Epithelial cell of esophagus (primary cell): ENCODE results near the gene RPA3.

Experiments
- DNase-seq: peaks from one replicate; pipeline ENCODE4 v3.0.0; 2010; ENCODE audit warnings: low read depth
- H3K4me3 ChIP-seq: 2 replicates; pipeline ENCODE4 v1.5.1; 2011; ENCODE audit warnings: mild to moderate bottlenecking, low read length, control low read depth
- CTCF ChIP-seq: IDR thresholded peaks from 2 replicates; pipeline ENCODE4 v1.5.1; 2011; ENCODE audit warnings: low read depth, mild to moderate bottlenecking, low read length, control low read depth, inconsistent platforms; ENCODE audit not compliant: insufficient read depth; ENCODE audit errors: missing control alignments

Gene RPA3

DNA sequence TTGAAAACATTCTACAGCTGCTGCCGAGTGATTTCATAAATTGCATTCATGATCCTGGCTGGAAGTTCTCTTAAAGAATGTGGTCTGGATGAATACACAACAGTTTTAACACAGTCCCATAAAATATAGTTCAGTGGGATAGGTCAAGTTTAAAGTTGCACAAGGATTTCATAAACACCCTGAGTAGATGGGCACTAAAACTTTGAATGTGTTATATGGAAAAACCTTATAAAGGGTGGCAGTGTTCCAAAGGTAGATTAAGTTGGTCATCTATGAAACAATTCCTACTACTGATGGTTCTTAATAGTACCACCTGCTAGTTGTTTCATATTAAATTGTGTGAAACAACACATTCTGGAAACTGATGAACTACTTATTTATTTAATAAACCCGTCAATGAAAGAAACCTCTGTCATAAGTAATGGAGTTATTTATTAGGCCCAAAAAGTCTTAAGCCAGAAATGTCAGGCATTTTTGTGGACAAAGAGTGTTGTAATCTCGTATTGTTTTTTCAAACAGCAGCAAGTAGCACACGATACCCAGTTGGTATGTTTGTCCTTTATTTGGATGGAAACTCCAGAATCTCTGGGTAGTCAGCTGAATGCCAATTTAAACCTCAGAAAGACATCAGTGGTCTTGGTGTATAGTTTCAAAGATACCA lies 14.3 kb upstream of the RPA3 start:
- no peak for DNase-seq
- no peak for TF ChIP-seq CTCF
- no peak overlapping the region for H3K4me3 ChIP-seq

DNA sequence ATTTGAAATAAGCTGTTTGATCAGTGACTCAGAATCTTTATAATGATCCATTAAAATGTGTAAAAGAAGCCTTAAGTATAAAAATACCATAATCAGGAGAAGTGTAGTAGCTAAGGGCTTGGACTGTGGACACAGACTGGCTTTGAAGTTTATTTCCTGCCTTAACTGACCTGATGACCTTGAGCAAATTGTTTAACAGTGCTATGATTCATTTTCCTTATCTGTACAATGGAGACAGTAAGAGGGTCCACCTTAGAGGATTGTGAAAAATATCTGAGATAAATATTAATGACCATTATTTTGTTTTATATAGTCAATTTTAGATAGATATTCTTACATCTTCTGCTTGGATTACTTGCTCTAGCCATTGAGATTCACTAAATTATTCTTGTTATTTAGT lies 13.3 kb upstream of the RPA3 start:
- H3K4me3 ChIP-seq = no peak overlapping the region
- DNase-seq = no peak
- no peak for TF ChIP-seq CTCF

GRCh38 chr7:7720750-7721621 lies 2.6 kb upstream of the RPA3 start:
- TF ChIP-seq CTCF = no peak
- H3K4me3 ChIP-seq = no peak overlapping the region
- no peak for DNase-seq

DNA sequence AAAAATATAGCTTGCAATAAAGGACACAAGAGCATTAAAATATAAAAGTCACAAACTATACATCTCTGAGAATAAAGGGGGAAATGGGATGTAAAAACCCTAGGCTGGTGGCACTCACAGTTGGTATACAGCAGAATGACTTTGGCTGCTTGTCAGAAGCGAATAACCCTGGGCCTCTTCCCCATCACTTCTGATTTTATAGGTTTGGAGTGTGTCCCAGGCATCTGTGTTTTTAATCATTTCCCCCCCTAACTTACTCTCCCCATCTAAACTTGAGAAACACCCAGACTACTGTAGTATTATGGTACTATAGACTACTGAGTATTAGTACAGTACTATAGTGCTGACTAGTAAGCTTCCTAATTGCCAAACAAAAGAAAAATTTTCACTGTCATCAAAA lies 1.8 kb upstream of the RPA3 start:
- H3K4me3 ChIP-seq = no peak overlapping the region
- TF ChIP-seq CTCF = no peak

GRCh38 chr7:7719236-7719635 lies 829 bp upstream of the RPA3 start:
- H3K4me3 ChIP-seq = no peak overlapping the region
- TF ChIP-seq CTCF = no peak
- DNase-seq = peak; percentile 95

More for the DNA sequence above, 1.8 kb upstream of the RPA3 start:
- no peak for DNase-seq

GRCh38 chr7:7713730-7714129 lies 4.7 kb downstream of the RPA3 start:
- no peak overlapping the region for H3K4me3 ChIP-seq
- TF ChIP-seq CTCF = no peak
- no peak for DNase-seq
